ENCODE data around the gene PRXL2B. TPM values are rescaled to one million over a fixed set of nuclear protein-coding genes. Genes with fewer than 3 reads are reported as not detected.

Gene PRXL2B
- total and polyA plus RNA-seq, 2 experiments from 2014 or later = 25.5 to 44.0 TPM

DNA sequence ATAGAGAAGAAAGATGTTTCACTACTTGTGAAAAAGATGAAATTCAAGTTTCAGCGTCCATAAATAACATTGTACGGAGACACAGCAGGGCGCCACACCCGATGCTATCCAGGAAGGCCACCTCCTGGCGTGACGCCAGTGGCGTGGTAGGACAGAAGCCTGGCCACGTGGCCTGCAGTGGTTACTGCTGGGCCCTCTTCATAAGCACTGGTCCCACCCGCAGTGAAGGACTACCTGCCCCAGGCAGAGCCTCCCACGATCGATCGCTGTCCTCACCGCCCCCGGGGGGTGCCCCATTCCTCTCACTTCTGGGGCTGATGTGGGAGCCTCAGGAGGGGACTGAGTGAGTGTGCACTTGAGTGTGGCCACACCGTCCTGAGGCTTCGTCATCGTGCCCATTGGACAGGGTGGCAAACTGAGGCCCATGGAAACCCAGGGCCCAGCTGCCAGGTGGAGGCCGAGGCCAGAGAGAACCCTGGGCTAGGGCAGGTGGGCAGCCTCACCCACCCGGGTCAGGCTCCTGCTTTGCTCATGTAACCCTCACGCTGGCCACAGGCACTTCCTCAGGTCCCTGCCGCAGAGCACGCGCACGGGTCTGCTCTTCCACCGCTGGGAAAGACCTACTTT, 44.8 kb upstream of the PRXL2B start (continued):
- TF ChIP-seq, protein P1, sequence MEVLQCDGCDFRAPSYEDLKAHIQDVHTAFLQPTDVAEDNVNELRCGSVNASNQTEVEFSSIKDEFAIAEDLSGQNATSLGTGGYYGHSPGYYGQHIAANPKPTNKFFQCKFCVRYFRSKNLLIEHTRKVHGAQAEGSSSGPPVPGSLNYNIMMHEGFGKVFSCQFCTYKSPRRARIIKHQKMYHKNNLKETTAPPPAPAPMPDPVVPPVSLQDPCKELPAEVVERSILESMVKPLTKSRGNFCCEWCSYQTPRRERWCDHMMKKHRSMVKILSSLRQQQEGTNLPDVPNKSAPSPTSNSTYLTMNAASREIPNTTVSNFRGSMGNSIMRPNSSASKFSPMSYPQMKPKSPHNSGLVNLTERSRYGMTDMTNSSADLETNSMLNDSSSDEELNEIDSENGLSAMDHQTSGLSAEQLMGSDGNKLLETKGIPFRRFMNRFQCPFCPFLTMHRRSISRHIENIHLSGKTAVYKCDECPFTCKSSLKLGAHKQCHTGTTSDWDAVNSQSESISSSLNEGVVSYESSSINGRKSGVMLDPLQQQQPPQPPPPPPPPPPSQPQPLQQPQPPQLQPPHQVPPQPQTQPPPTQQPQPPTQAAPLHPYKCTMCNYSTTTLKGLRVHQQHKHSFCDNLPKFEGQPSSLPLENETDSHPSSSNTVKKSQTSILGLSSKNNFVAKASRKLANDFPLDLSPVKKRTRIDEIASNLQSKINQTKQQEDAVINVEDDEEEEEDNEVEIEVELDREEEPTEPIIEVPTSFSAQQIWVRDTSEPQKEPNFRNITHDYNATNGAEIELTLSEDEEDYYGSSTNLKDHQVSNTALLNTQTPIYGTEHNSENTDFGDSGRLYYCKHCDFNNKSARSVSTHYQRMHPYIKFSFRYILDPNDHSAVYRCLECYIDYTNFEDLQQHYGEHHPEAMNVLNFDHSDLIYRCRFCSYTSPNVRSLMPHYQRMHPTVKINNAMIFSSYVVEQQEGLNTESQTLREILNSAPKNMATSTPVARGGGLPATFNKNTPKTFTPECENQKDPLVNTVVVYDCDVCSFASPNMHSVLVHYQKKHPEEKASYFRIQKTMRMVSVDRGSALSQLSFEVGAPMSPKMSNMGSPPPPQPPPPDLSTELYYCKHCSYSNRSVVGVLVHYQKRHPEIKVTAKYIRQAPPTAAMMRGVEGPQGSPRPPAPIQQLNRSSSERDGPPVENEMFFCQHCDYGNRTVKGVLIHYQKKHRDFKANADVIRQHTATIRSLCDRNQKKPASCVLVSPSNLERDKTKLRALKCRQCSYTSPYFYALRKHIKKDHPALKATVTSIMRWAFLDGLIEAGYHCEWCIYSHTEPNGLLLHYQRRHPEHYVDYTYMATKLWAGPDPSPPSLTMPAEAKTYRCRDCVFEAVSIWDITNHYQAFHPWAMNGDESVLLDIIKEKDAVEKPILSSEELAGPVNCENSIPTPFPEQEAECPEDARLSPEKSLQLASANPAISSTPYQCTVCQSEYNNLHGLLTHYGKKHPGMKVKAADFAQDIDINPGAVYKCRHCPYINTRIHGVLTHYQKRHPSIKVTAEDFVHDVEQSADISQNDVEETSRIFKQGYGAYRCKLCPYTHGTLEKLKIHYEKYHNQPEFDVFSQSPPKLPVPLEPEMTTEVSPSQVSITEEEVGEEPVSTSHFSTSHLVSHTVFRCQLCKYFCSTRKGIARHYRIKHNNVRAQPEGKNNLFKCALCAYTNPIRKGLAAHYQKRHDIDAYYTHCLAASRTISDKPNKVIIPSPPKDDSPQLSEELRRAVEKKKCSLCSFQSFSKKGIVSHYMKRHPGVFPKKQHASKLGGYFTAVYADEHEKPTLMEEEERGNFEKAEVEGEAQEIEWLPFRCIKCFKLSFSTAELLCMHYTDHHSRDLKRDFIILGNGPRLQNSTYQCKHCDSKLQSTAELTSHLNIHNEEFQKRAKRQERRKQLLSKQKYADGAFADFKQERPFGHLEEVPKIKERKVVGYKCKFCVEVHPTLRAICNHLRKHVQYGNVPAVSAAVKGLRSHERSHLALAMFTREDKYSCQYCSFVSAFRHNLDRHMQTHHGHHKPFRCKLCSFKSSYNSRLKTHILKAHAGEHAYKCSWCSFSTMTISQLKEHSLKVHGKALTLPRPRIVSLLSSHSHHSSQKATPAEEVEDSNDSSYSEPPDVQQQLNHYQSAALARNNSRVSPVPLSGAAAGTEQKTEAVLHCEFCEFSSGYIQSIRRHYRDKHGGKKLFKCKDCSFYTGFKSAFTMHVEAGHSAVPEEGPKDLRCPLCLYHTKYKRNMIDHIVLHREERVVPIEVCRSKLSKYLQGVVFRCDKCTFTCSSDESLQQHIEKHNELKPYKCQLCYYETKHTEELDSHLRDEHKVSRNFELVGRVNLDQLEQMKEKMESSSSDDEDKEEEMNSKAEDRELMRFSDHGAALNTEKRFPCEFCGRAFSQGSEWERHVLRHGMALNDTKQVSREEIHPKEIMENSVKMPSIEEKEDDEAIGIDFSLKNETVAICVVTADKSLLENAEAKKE (CRISPR knock-in tag; IDR thresholded peaks at IDR 0.05) = no peak

DNA sequence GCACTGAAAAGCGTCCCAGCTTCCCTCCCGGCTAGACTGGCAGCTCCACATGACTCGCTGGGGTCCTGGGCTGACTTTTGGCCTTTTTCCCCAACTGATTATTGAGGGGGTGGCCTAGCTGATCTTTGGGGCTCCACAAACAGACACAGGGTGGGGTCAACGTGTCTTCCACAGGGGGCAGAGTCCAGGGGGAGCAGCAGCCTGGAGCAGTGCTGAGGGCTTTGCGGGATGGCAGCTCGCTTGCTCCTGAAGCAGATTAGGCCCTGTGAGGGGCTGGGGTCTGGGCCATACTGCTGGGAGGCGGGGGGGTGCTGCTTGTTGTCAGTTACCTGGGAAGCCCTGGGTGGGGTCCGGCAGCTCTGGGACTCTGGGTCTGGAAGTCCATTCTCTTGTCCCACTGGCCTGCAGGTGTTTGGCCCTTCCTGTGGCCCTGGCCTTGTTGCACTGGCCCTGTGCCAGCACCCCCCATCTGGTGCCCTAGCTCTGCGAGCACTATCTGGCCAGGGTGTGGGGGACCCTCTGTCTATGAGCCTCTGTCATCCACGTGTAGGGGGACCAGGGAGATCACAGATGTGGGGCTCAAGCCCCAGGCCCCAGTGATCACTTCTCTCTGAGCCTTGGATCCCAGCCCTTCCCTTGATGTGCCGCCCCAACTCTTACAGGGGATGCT, 44.2 kb upstream of the PRXL2B start:
- Histone ChIP-seq H3K79me2 (replicated peaks; ENCODE audit: insufficient read depth) (no peaks in the 10 kb centered on the region), H4K20me1 (replicated peaks; ENCODE audit: insufficient read depth) (no peaks in the 10 kb centered on the region), H2AFZ (no peak overlapping the region), H3K4me3 (no peak overlapping the region), H3K36me3 (ENCODE audit: insufficient read depth) (no peaks in the 10 kb centered on the region), H3F3A (replicated peaks; ENCODE audit: low read depth) (0 out of 2 replicates have a peak, but pooled peaks cover 3% of the 10 kb centered on the region), H3K27ac (ENCODE audit: low read depth) (no peak overlapping the region), H3K27me3 (ENCODE audit: insufficient read depth) (peaks cover 12% of the 10 kb centered on the region; the same call in 1 of the 2 replicates), H3K4me2 (no peak overlapping the region), H3K4me1 (ENCODE audit: insufficient read depth) (peaks cover 10% of the 10 kb centered on the region; the same call in 1 of the 2 replicates), H3K9me2 (ENCODE audit: insufficient read depth) (no peaks in the 10 kb centered on the region)
- DNase-seq (ENCODE audit: low spot score) (no peak), ATAC-seq (no peak)
- Mint-ChIP-seq H3K4me3 (no peak overlapping the region), H3K9me3 (no peaks in the 10 kb centered on the region), H3K27ac (no peak overlapping the region), H3K27me3 (ENCODE audit: insufficient read depth, low read depth, poor library complexity) (peaks cover 26% of the 10 kb centered on the region), H3K4me1 (peaks cover 4% of the 10 kb centered on the region; the same call in 1 of the 3 replicates), H3K36me3 (ENCODE audit: low read depth) (no peaks in the 10 kb centered on the region)
- TF ChIP-seq JUNB (IDR thresholded peaks at IDR 0.05; ENCODE audit: unreplicated experiment) = no peak
- no peak for TF ChIP-seq POLR2AphosphoS5 (IDR thresholded peaks at IDR 0.05; ENCODE audit: low read depth)
- TF ChIP-seq CREB1 (CRISPR knock-in tag; IDR thresholded peaks at IDR 0.05; ENCODE audit: low read depth) = no peak
